Activated naive CD8-positive, alpha-beta T cell treated with anti-CD3 and anti-CD28 coated beads, Interleukin-2, amount 10 ng/mL, durations not matched to agents 7 days and 5 days (primary cell): ENCODE data around the gene ZCCHC18. TPM values are rescaled to one million over a fixed set of nuclear protein-coding genes. Genes with fewer than 3 reads are reported as not detected.
A peak's percentile ranks its signal among the peaks of the same experiment; 100 is the strongest.
"Not testable (repeated sequence)": the region's sequence is repeated elsewhere in the genome, so short reads cannot be mapped to it uniquely, and the experiment has no call there.

Source experiments
- ATAC-seq: fragments of 150-1000 bp; cut with Tn5 transposase; one replicate; pipeline ENCODE4 v1.10.0; 2021; ENCODE audit warnings: low read depth, moderate library complexity
- POLR2A ChIA-PET: fragments of 350-600 bp; sonication (Branson Sonifier 250); formaldehyde crosslinking; loops from one replicate; lab custom pipeline; 2021; ENCODE audit warnings: antibody characterized with exemption; lab: Charles Lee
- DNase-seq: peaks from one replicate; pipeline ENCODE4 v3.0.0; 2021
- H3K27ac Mint-ChIP-seq: one replicate; pipeline ENCODE4 v1.8.0; 2022; ENCODE audit warnings: mild to moderate bottlenecking, mixed read lengths
- H3K27me3 Mint-ChIP-seq: one replicate; pipeline ENCODE4 v1.8.0; 2022; ENCODE audit warnings: mild to moderate bottlenecking, moderate library complexity, mixed read lengths
- H3K36me3 Mint-ChIP-seq: one replicate; pipeline ENCODE4 v1.8.0; 2021; ENCODE audit warnings: mild to moderate bottlenecking, mixed read lengths
- H3K4me1 Mint-ChIP-seq: one replicate; pipeline ENCODE4 v1.8.0; 2021; ENCODE audit warnings: mixed read lengths
- H3K4me3 Mint-ChIP-seq: one replicate; pipeline ENCODE4 v1.8.0; 2022; ENCODE audit warnings: mild to moderate bottlenecking, moderate library complexity, mixed read lengths
- H3K9me3 Mint-ChIP-seq: one replicate; pipeline ENCODE4 v1.8.0; 2021; ENCODE audit warnings: mixed read lengths
- total RNA-seq, 2 experiments: library from RNA; stranded (reverse); gene quantifications; one replicate each; pipeline ENCODE4 v1.2.3, GENCODE V29; 2021

Gene ZCCHC18
- total RNA-seq, 2 experiments from 2014 or later: 8.8 to 13.5 TPM

GRCh38 chrX:104108955-104109354 is 3.4 kb upstream of the ZCCHC18 start:
- H3K4me1 Mint-ChIP-seq: peaks cover 29% of the 10 kb centered on the region
- ATAC-seq: peak; percentile 50
- H3K36me3 Mint-ChIP-seq: peaks cover 6% of the 10 kb centered on the region
- POLR2A ChIA-PET: interaction anchor here (1.5 to 1.6 kb wide), 2 partner anchors 48 to 190 kb away, joined by 5 to 8 read pairs; partner anchors contain the start of gene SLC25A53
- H3K27ac Mint-ChIP-seq: peak overlapping the region; percentile 81
- H3K4me3 Mint-ChIP-seq: peak overlapping the region; percentile 32
- no peaks in the 10 kb centered on the region for H3K27me3 Mint-ChIP-seq
- DNase-seq: no peak
- H3K9me3 Mint-ChIP-seq: no peaks in the 10 kb centered on the region

- H3K36me3 Mint-ChIP-seq, POLR2A ChIA-PET, DNase-seq, H3K27me3 Mint-ChIP-seq, H3K9me3 Mint-ChIP-seq: not testable (repeated sequence)
- peak; percentile 51 for ATAC-seq
- peak overlapping the region; percentile 92 for H3K4me3 Mint-ChIP-seq
- H3K27ac Mint-ChIP-seq: peak overlapping the region; percentile 87
- peaks cover 29% of the 10 kb centered on the region for H3K4me1 Mint-ChIP-seq
These were observed 1.7 kb upstream of the ZCCHC18 start for GRCh38 chrX:104110491-104111240.

GRCh38 chrX:104113222-104113965 is 1.1 kb downstream of the ZCCHC18 start:
- Mint-ChIP-seq H3K4me1 (peaks cover 34% of the 10 kb centered on the region), H3K27me3 (no peaks in the 10 kb centered on the region), H3K36me3 (no peaks in the 10 kb centered on the region), H3K4me3 (peak overlapping the region; percentile 92), H3K9me3 (no peaks in the 10 kb centered on the region), H3K27ac (peak overlapping the region; percentile 93)
- POLR2A ChIA-PET: interaction anchor here (1.0 to 1.6 kb wide), 4 partner anchors 9 to 53 kb away, joined by 3 to 18 read pairs (median 6); partner anchors contain the start of gene SLC25A53
- ATAC-seq (peak; percentile 41), DNase-seq (peak; percentile 49)

- peaks cover 15% of the 10 kb centered on the region for H3K4me1 Mint-ChIP-seq
- H3K9me3 Mint-ChIP-seq: no peaks in the 10 kb centered on the region
- POLR2A ChIA-PET: no interaction called here
- no peak for ATAC-seq
- no peaks in the 10 kb centered on the region for H3K27me3 Mint-ChIP-seq
- DNase-seq: no peak
- no peak overlapping the region for H3K4me3 Mint-ChIP-seq
- no peaks in the 10 kb centered on the region for H3K36me3 Mint-ChIP-seq
- no peak overlapping the region for H3K27ac Mint-ChIP-seq
These were observed 5.4 kb downstream of the ZCCHC18 start for GRCh38 chrX:104117759-104118158.

GRCh38 chrX:104118765-104119164 is 6.4 kb downstream of the ZCCHC18 start:
- POLR2A ChIA-PET: no interaction called here
- no peak overlapping the region for H3K27ac Mint-ChIP-seq
- H3K4me1 Mint-ChIP-seq: peaks cover 21% of the 10 kb centered on the region
- no peak overlapping the region for H3K4me3 Mint-ChIP-seq
- DNase-seq (no peak), ATAC-seq (no peak)
- no peaks in the 10 kb centered on the region for H3K27me3 Mint-ChIP-seq
- H3K9me3 Mint-ChIP-seq: no peaks in the 10 kb centered on the region
- no peaks in the 10 kb centered on the region for H3K36me3 Mint-ChIP-seq

GRCh38 chrX:104122829-104123228 is 10.5 kb downstream of the ZCCHC18 start:
- H3K36me3 Mint-ChIP-seq: peaks cover 1% of the 10 kb centered on the region
- H3K9me3 Mint-ChIP-seq: no peaks in the 10 kb centered on the region
- H3K4me3 Mint-ChIP-seq: peak overlapping the region; percentile 55
- H3K27me3 Mint-ChIP-seq: no peaks in the 10 kb centered on the region
- POLR2A ChIA-PET: interaction anchor here (0.8 to 1.5 kb wide), 4 partner anchors 10 to 35 kb away, joined by 3 to 7 read pairs (median 3); partner anchors contain the start of gene SLC25A53
- ATAC-seq (peak; percentile 98), DNase-seq (no peak)
- H3K4me1 Mint-ChIP-seq: peaks cover 17% of the 10 kb centered on the region
- H3K27ac Mint-ChIP-seq: peak overlapping the region; percentile 86

GRCh38 chrX:104126856-104127255 is 14.5 kb downstream of the ZCCHC18 start:
- Mint-ChIP-seq H3K36me3 (peaks cover 1% of the 10 kb centered on the region), H3K27ac (no peak overlapping the region), H3K4me1 (peaks cover 14% of the 10 kb centered on the region), H3K4me3 (no peak overlapping the region), H3K27me3 (no peaks in the 10 kb centered on the region), H3K9me3 (no peaks in the 10 kb centered on the region)
- no peak for ATAC-seq
- DNase-seq: no peak
- POLR2A ChIA-PET: no interaction called here

DNA sequence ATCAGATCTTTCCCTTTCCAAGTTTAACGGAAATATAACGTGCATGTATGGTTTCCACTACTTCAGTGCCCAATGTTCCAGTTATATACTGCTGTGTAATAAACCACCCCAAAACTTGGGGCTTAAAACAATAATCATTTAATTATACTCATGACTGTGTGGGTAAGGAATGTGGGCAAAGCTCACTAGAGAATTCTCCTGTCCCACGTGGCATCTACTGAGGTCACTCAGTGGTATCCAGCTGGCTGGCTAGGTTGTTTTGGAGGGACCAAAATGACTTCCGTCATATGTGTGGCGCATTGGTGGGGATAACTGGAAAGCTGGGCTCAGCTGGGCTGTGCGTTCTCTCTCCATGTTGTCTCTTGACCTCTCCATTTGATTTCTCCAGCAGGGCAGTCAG is 18.5 kb downstream of the ZCCHC18 start:
- Mint-ChIP-seq H3K4me3 (no peak overlapping the region), H3K4me1 (peaks cover 20% of the 10 kb centered on the region), H3K9me3 (no peaks in the 10 kb centered on the region), H3K36me3 (peaks cover 1% of the 10 kb centered on the region), H3K27ac (no peak overlapping the region), H3K27me3 (no peaks in the 10 kb centered on the region)
- POLR2A ChIA-PET: no interaction called here
- ATAC-seq: no peak
- DNase-seq: no peak

GRCh38 chrX:104134583-104135261 is 22.4 kb downstream of the ZCCHC18 start:
- ATAC-seq: no peak
- DNase-seq: no peak
- POLR2A ChIA-PET: no interaction called here
- Mint-ChIP-seq H3K4me3 (no peak overlapping the region), H3K27me3 (no peaks in the 10 kb centered on the region), H3K36me3 (no peaks in the 10 kb centered on the region), H3K9me3 (no peaks in the 10 kb centered on the region), H3K4me1 (peaks cover 20% of the 10 kb centered on the region), H3K27ac (peak overlapping the region; percentile 40)

GRCh38 chrX:104135677-104136076 is 23.4 kb downstream of the ZCCHC18 start:
- Mint-ChIP-seq H3K36me3 (no peaks in the 10 kb centered on the region), H3K4me1 (peaks cover 20% of the 10 kb centered on the region), H3K4me3 (no peak overlapping the region), H3K27ac (peak overlapping the region; percentile 9), H3K9me3 (no peaks in the 10 kb centered on the region), H3K27me3 (no peaks in the 10 kb centered on the region)
- ATAC-seq (no peak), DNase-seq (no peak)
- POLR2A ChIA-PET: interaction anchor here (1.0 kb wide), 1 partner anchor 216 kb away, joined by 3 read pairs; no protein-coding TSS in a partner anchor

DNA sequence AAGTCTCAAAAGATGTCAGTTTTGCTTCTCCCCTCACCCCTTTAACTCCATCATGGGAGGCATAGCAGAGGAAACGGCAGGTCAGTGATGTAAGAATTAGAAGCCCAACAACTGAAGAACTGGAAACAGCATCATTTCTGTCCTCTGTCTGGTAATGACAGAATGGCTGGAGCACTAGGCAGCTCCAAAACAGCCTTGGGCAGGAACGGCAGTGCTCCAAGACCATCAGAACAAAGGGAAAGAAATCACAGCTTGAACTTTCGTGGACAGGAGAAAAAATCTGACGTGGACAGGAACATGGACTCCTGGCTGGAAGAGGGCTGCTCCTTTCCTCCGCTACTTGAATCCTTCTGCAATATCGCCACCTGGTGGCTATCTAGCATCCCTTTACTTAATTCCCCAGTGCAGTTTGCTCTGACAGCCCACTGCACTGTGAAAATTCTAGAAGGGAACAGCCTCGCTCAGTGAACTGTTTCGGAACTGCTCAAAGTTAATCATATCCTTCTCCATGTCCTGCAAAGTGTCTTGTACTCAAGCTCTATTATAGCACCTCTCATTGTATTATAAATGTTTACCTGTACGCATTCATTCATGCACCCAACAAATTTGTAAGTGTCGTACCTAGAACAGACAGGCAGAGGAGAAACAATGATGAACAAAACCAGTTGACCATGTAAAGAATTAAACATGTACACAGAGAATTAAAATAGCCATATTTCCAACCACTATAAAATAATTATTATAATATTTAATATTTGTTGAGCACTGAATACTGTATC is 24.1 kb downstream of the ZCCHC18 start:
- Mint-ChIP-seq H3K27ac (no peak overlapping the region), H3K27me3 (no peaks in the 10 kb centered on the region), H3K36me3 (no peaks in the 10 kb centered on the region), H3K9me3 (no peaks in the 10 kb centered on the region), H3K4me1 (peaks cover 20% of the 10 kb centered on the region), H3K4me3 (no peak overlapping the region)
- ATAC-seq (peak; percentile 61), DNase-seq (peak; percentile 33)
- POLR2A ChIA-PET: interaction anchor here (1.0 kb wide), 1 partner anchor 216 kb away, joined by 3 read pairs; no protein-coding TSS in a partner anchor

- DNase-seq: no peak
- H3K27ac Mint-ChIP-seq: no peak overlapping the region
- no peaks in the 10 kb centered on the region for H3K36me3 Mint-ChIP-seq
- H3K4me1 Mint-ChIP-seq: peaks cover 20% of the 10 kb centered on the region
- H3K9me3 Mint-ChIP-seq: no peaks in the 10 kb centered on the region
- POLR2A ChIA-PET: no interaction called here
- no peak overlapping the region for H3K4me3 Mint-ChIP-seq
- no peaks in the 10 kb centered on the region for H3K27me3 Mint-ChIP-seq
- no peak for ATAC-seq
These were observed 25.2 kb downstream of the ZCCHC18 start for GRCh38 chrX:104137496-104137895.
